SK-N-SH treated with all-trans-retinoic acid at 6 μM for 48 hours (cell line): ENCODE data around the gene RNF114.

Experiments used
- ATAC-seq: fragments of 200-7000 bp; cut with Tn5 transposase; 3 replicates; pipeline ENCODE4 v1.9.1; 2020; ENCODE audit warnings: mild to moderate bottlenecking, moderate library complexity
- BACH2 ChIP-seq: fragments of 250-450 bp; sonication (Bioruptor Pico); IDR thresholded peaks from 2 replicates; pipeline ENCODE4 v1.9.0; 2021; ENCODE audit warnings: mild to moderate bottlenecking, borderline replicate concordance
- CREB5 ChIP-seq: fragments of 250-450 bp; sonication (Bioruptor Pico); IDR thresholded peaks from 2 replicates; pipeline ENCODE4 v1.5.1; 2020; ENCODE audit warnings: low read depth, mild to moderate bottlenecking, moderate library complexity
- CSDC2 ChIP-seq: fragments of 250-450 bp; sonication (Bioruptor Pico); IDR thresholded peaks from 2 replicates; pipeline ENCODE4 v1.5.0; 2020; ENCODE audit warnings: mild to moderate bottlenecking, moderate library complexity
- CSRNP3 ChIP-seq: fragments of 250-450 bp; sonication (Bioruptor Pico); IDR thresholded peaks from 2 replicates; pipeline ENCODE4 v1.5.1; 2021; ENCODE audit warnings: mild to moderate bottlenecking, moderate library complexity
- ESRRG ChIP-seq: fragments of 250-450 bp; sonication (Bioruptor Pico); IDR thresholded peaks from 2 replicates; pipeline ENCODE4 v1.6.1; 2021; ENCODE audit warnings: mild to moderate bottlenecking
- GLIS3 ChIP-seq: fragments of 250-450 bp; sonication (Bioruptor Pico); IDR thresholded peaks from 2 replicates; pipeline ENCODE4 v1.5.0; 2020; ENCODE audit warnings: mild to moderate bottlenecking, moderate library complexity
- ISL1 ChIP-seq: fragments of 250-450 bp; sonication (Bioruptor Pico); IDR thresholded peaks from 2 replicates; pipeline ENCODE4 v2.1.2; 2022; ENCODE audit warnings: mild to moderate bottlenecking, moderate library complexity
- OSR1 ChIP-seq: fragments of 250-450 bp; sonication (Bioruptor Pico); IDR thresholded peaks from 2 replicates; pipeline ENCODE4 v1.8.0; 2022; ENCODE audit warnings: moderate library complexity, mild to moderate bottlenecking, inconsistent platforms
- PATZ1 ChIP-seq: fragments of 250-450 bp; sonication (Bioruptor Pico); IDR thresholded peaks from 2 replicates; pipeline ENCODE4 v1.8.0; 2020; ENCODE audit warnings: mild to moderate bottlenecking, moderate library complexity, borderline replicate concordance
- POU6F1 ChIP-seq: fragments of 250-450 bp; sonication (Bioruptor Pico); IDR thresholded peaks from 2 replicates; pipeline ENCODE4 v1.8.0; 2021; ENCODE audit warnings: low read depth, mild to moderate bottlenecking, moderate library complexity, borderline replicate concordance
- PPARA ChIP-seq: fragments of 250-450 bp; sonication (Bioruptor Pico); IDR thresholded peaks from 2 replicates; pipeline ENCODE4 v1.5.0; 2020; ENCODE audit warnings: mild to moderate bottlenecking, borderline replicate concordance
- RARB ChIP-seq: fragments of 250-450 bp; sonication (Bioruptor Pico); IDR thresholded peaks from 2 replicates; pipeline ENCODE4 v1.8.0; 2021; ENCODE audit warnings: mild to moderate bottlenecking, moderate library complexity
- SNAI2 ChIP-seq: fragments of 250-450 bp; sonication (Bioruptor Pico); IDR thresholded peaks from 2 replicates; pipeline ENCODE4 v1.5.0; 2020; ENCODE audit warnings: mild to moderate bottlenecking, moderate library complexity
- TCF4 ChIP-seq: fragments of 250-450 bp; sonication (Bioruptor Pico); IDR thresholded peaks from 2 replicates; pipeline ENCODE4 v1.8.0; 2021; ENCODE audit warnings: mild to moderate bottlenecking, moderate library complexity, borderline replicate concordance
- TOX ChIP-seq: fragments of 250-450 bp; sonication (Bioruptor Pico); IDR thresholded peaks from 2 replicates; pipeline ENCODE4 v1.8.0; 2021; ENCODE audit warnings: mild to moderate bottlenecking, moderate library complexity, borderline replicate concordance
- TSHZ2 ChIP-seq: fragments of 250-450 bp; sonication (Bioruptor Pico); IDR thresholded peaks from 2 replicates; pipeline ENCODE4 v1.5.0; 2020; ENCODE audit warnings: mild to moderate bottlenecking, moderate library complexity
- ZFP3 ChIP-seq: fragments of 250-450 bp; sonication (Bioruptor Pico); IDR thresholded peaks from 2 replicates; pipeline ENCODE4 v1.5.0; 2020; ENCODE audit warnings: mild to moderate bottlenecking, moderate library complexity
- ZFP30 ChIP-seq: fragments of 450-650 bp; formaldehyde crosslinking; IDR thresholded peaks from 2 replicates; pipeline ENCODE4 v1.5.0; 2022; ENCODE audit warnings: mild to moderate bottlenecking, moderate library complexity
- ZNF8 ChIP-seq: fragments of 450-650 bp; formaldehyde crosslinking; IDR thresholded peaks from 2 replicates; pipeline ENCODE4 v1.5.0; 2020; ENCODE audit warnings: mild to moderate bottlenecking, moderate library complexity

The RNF114 gene

GRCh38 chr20:49919009-49919408 is 17.2 kb upstream of the RNF114 start (continued):
- no peak for TF ChIP-seq PATZ1 (CRISPR knock-in tag)
- no peak for TF ChIP-seq OSR1 (CRISPR knock-in tag)
- no peak for TF ChIP-seq TSHZ2
- TF ChIP-seq PPARA (CRISPR knock-in tag): no peak
- TF ChIP-seq TOX (CRISPR knock-in tag): no peak
- no peak for TF ChIP-seq ISL1 (CRISPR knock-in tag)

GRCh38 chr20:49919461-49919860 is 16.7 kb upstream of the RNF114 start:
- TF ChIP-seq TCF4 (CRISPR knock-in tag): no peak
- TF ChIP-seq OSR1 (CRISPR knock-in tag): no peak
- no peak for TF ChIP-seq ESRRG (CRISPR knock-in tag)
- ATAC-seq: no peak

- TF ChIP-seq ZNF8 (no peak), ZFP30 (CRISPR knock-in tag) (no peak), ISL1 (CRISPR knock-in tag) (no peak), GLIS3 (no peak), BACH2 (no peak), CSRNP3 (no peak)
- no peak for ATAC-seq
Measured at GRCh38 chr20:49924247-49924646, 11.9 kb upstream of the RNF114 start.

- TF ChIP-seq ZNF8 (peak; percentile 93), RARB (CRISPR knock-in tag) (no peak), CSRNP3 (no peak)
- ATAC-seq: no peak
Measured at GRCh38 chr20:49925901-49926454, 10.2 kb upstream of the RNF114 start.

GRCh38 chr20:49928411-49929141 is 7.6 kb upstream of the RNF114 start:
- ATAC-seq: peak; percentile 96
- no peak for TF ChIP-seq OSR1 (CRISPR knock-in tag)
- no peak for TF ChIP-seq GLIS3
- no peak for TF ChIP-seq ZFP3 (CRISPR knock-in tag)
- no peak for TF ChIP-seq PATZ1 (CRISPR knock-in tag)
- no peak for TF ChIP-seq CSDC2 (CRISPR knock-in tag)
- TF ChIP-seq CSRNP3: no peak
- no peak for TF ChIP-seq SNAI2 (CRISPR knock-in tag)
- TF ChIP-seq POU6F1 (CRISPR knock-in tag): no peak
- no peak for TF ChIP-seq RARB (CRISPR knock-in tag)
- no peak for TF ChIP-seq ZNF8
- no peak for TF ChIP-seq ZFP30 (CRISPR knock-in tag)
- TF ChIP-seq CREB5 (CRISPR knock-in tag): no peak
- no peak for TF ChIP-seq TOX (CRISPR knock-in tag)
